ENCODE data around the gene RELN. TPM values are rescaled to one million over a fixed set of nuclear protein-coding genes. Genes with fewer than 3 reads are reported as not detected.

The RELN gene
- total RNA-seq, 4 donors from 2014 or later: 16.0 to 52.3 (median 23.6) TPM

- TF ChIP-seq CTCF (IDR thresholded peaks at IDR 0.05) (no peak), POLR2A (IDR thresholded peaks at IDR 0.05) (no peak)
- intact Hi-C loops (cut with DNase I): no loop called here
Observed at GRCh38 chr7:103698064-103698463, 291.4 kb downstream of the RELN start.

GRCh38 chr7:103695521-103695920 is 293.9 kb downstream of the RELN start:
- H3K27me3 ChIP-seq: no peaks in the 10 kb centered on the region
- WGBS, 2 donors: 90 to 91% methylated on average over 4 of the region's 4 CpGs
- no peak overlapping the region for H3K27ac ChIP-seq
- H3K4me3 ChIP-seq (replicated peaks in 1 of 3): no peak overlapping the region
- no peaks in the 10 kb centered on the region for H3K9me3 ChIP-seq
- H3K36me3 ChIP-seq: no peaks in the 10 kb centered on the region
- no peaks in the 10 kb centered on the region for H3K4me1 ChIP-seq
- no peak for DNase-seq
- intact Hi-C loops (cut with DNase I): no loop called here
- TF ChIP-seq POLR2A (IDR thresholded peaks at IDR 0.05) (no peak), CTCF (IDR thresholded peaks at IDR 0.05) (no peak)

More at GRCh38 chr7:103698064-103698463, 291.4 kb downstream of the RELN start:
- Histone ChIP-seq H3K27me3 (no peaks in the 10 kb centered on the region), H3K27ac (no peak overlapping the region), H3K36me3 (no peaks in the 10 kb centered on the region), H3K4me3 (replicated peaks in 1 of 3) (no peak overlapping the region), H3K9me3 (no peaks in the 10 kb centered on the region), H3K4me1 (no peaks in the 10 kb centered on the region)
- no peak for DNase-seq

GRCh38 chr7:103694304-103694703 is 295.2 kb downstream of the RELN start:
- Histone ChIP-seq H3K4me3 (replicated peaks in 1 of 3) (no peak overlapping the region), H3K36me3 (no peaks in the 10 kb centered on the region), H3K9me3 (no peaks in the 10 kb centered on the region), H3K4me1 (no peaks in the 10 kb centered on the region), H3K27me3 (no peaks in the 10 kb centered on the region), H3K27ac (no peak overlapping the region)
- intact Hi-C loops (cut with DNase I): no loop called here
- WGBS, 2 donors: 87 to 92% methylated on average over 4 of the region's 4 CpGs
- TF ChIP-seq POLR2A (IDR thresholded peaks at IDR 0.05) (no peak), CTCF (IDR thresholded peaks at IDR 0.05) (no peak)
- no peak for DNase-seq

GRCh38 chr7:103691291-103691690 is 298.2 kb downstream of the RELN start:
- no peak for TF ChIP-seq POLR2A (IDR thresholded peaks at IDR 0.05)
- no peak for TF ChIP-seq CTCF (IDR thresholded peaks at IDR 0.05)
- no peaks in the 10 kb centered on the region for H3K9me3 ChIP-seq
- no peak overlapping the region for H3K4me3 ChIP-seq (replicated peaks in 1 of 3)
- WGBS, 2 donors: 87 to 88% methylated on average over 4 of the region's 4 CpGs
- H3K27me3 ChIP-seq: no peaks in the 10 kb centered on the region
- no peaks in the 10 kb centered on the region for H3K4me1 ChIP-seq
- intact Hi-C loops (cut with DNase I): no loop called here
- no peak for DNase-seq
- H3K36me3 ChIP-seq: no peaks in the 10 kb centered on the region
- no peak overlapping the region for H3K27ac ChIP-seq

GRCh38 chr7:103690242-103690974 is 299.1 kb downstream of the RELN start:
- intact Hi-C loops (cut with DNase I): no loop called here
- H3K36me3 ChIP-seq: no peaks in the 10 kb centered on the region
- H3K9me3 ChIP-seq: no peaks in the 10 kb centered on the region
- WGBS, 2 donors: 77 to 79% methylated on average over 6 of the region's 6 CpGs
- H3K27me3 ChIP-seq: no peaks in the 10 kb centered on the region
- DNase-seq: no peak
- H3K4me1 ChIP-seq: no peaks in the 10 kb centered on the region
- no peak overlapping the region for H3K27ac ChIP-seq
- no peak overlapping the region for H3K4me3 ChIP-seq (replicated peaks in 1 of 3)
- TF ChIP-seq POLR2A (IDR thresholded peaks at IDR 0.05) (no peak), CTCF (IDR thresholded peaks at IDR 0.05) (no peak)

Measured in thyroid gland (tissue), 4 donors.